Activated CD8-positive, alpha-beta memory T cell treated with anti-CD3 and anti-CD28 coated beads for 36 hours (primary cell): Measurements from ENCODE around the gene KIF5C. TPM values are rescaled to one million over a fixed set of nuclear protein-coding genes. Genes with fewer than 3 reads are reported as not detected.
"Not testable (repeated sequence)": the region's sequence is repeated elsewhere in the genome, so short reads cannot be mapped to it uniquely, and the experiment has no call there.

Experiments
- CTCF ChIA-PET: fragments of 350-600 bp; sonication (Branson Sonifier 250); formaldehyde crosslinking; loops from one replicate; lab custom pipeline; 2021; ENCODE audit warnings: antibody characterized with exemption; lab: Charles Lee
- POLR2A ChIA-PET: fragments of 350-600 bp; sonication (Branson Sonifier 250); formaldehyde crosslinking; loops from one replicate; lab custom pipeline; 2021; ENCODE audit warnings: antibody characterized with exemption; lab: Charles Lee
- total RNA-seq, 2 experiments: library from RNA; stranded (reverse); gene quantifications; one replicate each; pipeline ENCODE4 v1.2.3, GENCODE V29; 2021

KIF5C gene
- total RNA-seq, 2 experiments from 2014 or later = 24.3 to 25.4 TPM

- CTCF ChIA-PET = no interaction called here
- POLR2A ChIA-PET = no interaction called here
Measured at GRCh38 chr2:148979164-148979918, 104.3 kb downstream of the KIF5C start.

- ChIA-PET CTCF (no interaction called here), POLR2A (no interaction called here)
Measured at GRCh38 chr2:148979919-148980277, 104.9 kb downstream of the KIF5C start.

- CTCF ChIA-PET, POLR2A ChIA-PET: not testable (repeated sequence)
Measured at GRCh38 chr2:148980496-148980895, 105.5 kb downstream of the KIF5C start.

GRCh38 chr2:148981324-148981723 is 106.3 kb downstream of the KIF5C start:
- CTCF ChIA-PET = interaction anchor here (0.5 kb wide), 1 partner anchor 1104 kb away, joined by 3 read pairs; no protein-coding TSS in a partner anchor
- POLR2A ChIA-PET = no interaction called here

- POLR2A ChIA-PET = no interaction called here
- CTCF ChIA-PET = no interaction called here
Measured at GRCh38 chr2:148981781-148982180, 106.8 kb downstream of the KIF5C start.

- POLR2A ChIA-PET = no interaction called here
Measured at GRCh38 chr2:148982282-148982681, 107.3 kb downstream of the KIF5C start.

GRCh38 chr2:148983896-148984295 is 108.9 kb downstream of the KIF5C start:
- CTCF ChIA-PET = no interaction called here
- POLR2A ChIA-PET = no interaction called here

More at GRCh38 chr2:148982282-148982681, 107.3 kb downstream of the KIF5C start:
- CTCF ChIA-PET = interaction anchor here (0.8 kb wide), 1 partner anchor 113 kb away, joined by 3 read pairs; no protein-coding TSS in a partner anchor

GRCh38 chr2:148984449-148984848 is 109.4 kb downstream of the KIF5C start:
- CTCF ChIA-PET = no interaction called here
- POLR2A ChIA-PET = no interaction called here

GRCh38 chr2:148987286-148987685 is 112.3 kb downstream of the KIF5C start:
- POLR2A ChIA-PET = no interaction called here
- CTCF ChIA-PET = no interaction called here

GRCh38 chr2:148988337-148988736 is 113.3 kb downstream of the KIF5C start:
- POLR2A ChIA-PET = no interaction called here
- CTCF ChIA-PET = no interaction called here

- CTCF ChIA-PET = interaction anchor here (1.0 kb wide), 1 partner anchor 380 kb away, joined by 3 read pairs; no protein-coding TSS in a partner anchor
- POLR2A ChIA-PET = no interaction called here
Measured at GRCh38 chr2:148989882-148990493, 115.0 kb downstream of the KIF5C start.

- ChIA-PET CTCF (no interaction called here), POLR2A (no interaction called here)
Measured at GRCh38 chr2:148990968-148991367, 115.9 kb downstream of the KIF5C start.

GRCh38 chr2:148992448-148992847 is 117.4 kb downstream of the KIF5C start:
- ChIA-PET POLR2A (no interaction called here), CTCF (no interaction called here)

GRCh38 chr2:148993351-148993750 is 118.3 kb downstream of the KIF5C start:
- POLR2A ChIA-PET = no interaction called here
- CTCF ChIA-PET = no interaction called here

- ChIA-PET POLR2A (no interaction called here), CTCF (no interaction called here)
Measured at GRCh38 chr2:148994341-148994740, 119.3 kb downstream of the KIF5C start.

GRCh38 chr2:148996805-148997204 is 121.8 kb downstream of the KIF5C start:
- CTCF ChIA-PET = no interaction called here
- POLR2A ChIA-PET = no interaction called here

GRCh38 chr2:148998165-148998830 is 123.3 kb downstream of the KIF5C start:
- POLR2A ChIA-PET = no interaction called here
- CTCF ChIA-PET = no interaction called here

GRCh38 chr2:148998831-148999200 is 123.8 kb downstream of the KIF5C start:
- POLR2A ChIA-PET = no interaction called here

GRCh38 chr2:148999451-148999921 is 124.5 kb downstream of the KIF5C start:
- CTCF ChIA-PET = no interaction called here
- POLR2A ChIA-PET = no interaction called here

More at GRCh38 chr2:148998831-148999200, 123.8 kb downstream of the KIF5C start:
- CTCF ChIA-PET = no interaction called here

GRCh38 chr2:149000158-149000938 is 125.3 kb downstream of the KIF5C start:
- ChIA-PET POLR2A (no interaction called here), CTCF (no interaction called here)
